Measurements from ENCODE around the gene SLC27A5. TPM values are rescaled to one million over a fixed set of nuclear protein-coding genes. Genes with fewer than 3 reads are reported as not detected.

SLC27A5 gene
- total and polyA plus RNA-seq, 8 donors: 0.87 to 18.4 (median 3.3) TPM; not detected in 1

GRCh38 chr19:58466760-58467589, 44.8 kb downstream of the SLC27A5 start, which contains the start of gene ZNF324:
Gene ZNF324, plus strand, starts transcription at chr19:58467080. Its CDS starts 2,106 bp downstream, at chr19:58469186.
- TF ChIP-seq CTCF (IDR thresholded peaks at IDR 0.05) (no peak), POLR2A (IDR thresholded peaks at IDR 0.05) (no peak), EP300 (IDR thresholded peaks at IDR 0.05) (no peak), POLR2AphosphoS5 (IDR thresholded peaks at IDR 0.05) (peak; percentile 68 to 94 (median 81))
- DNase-seq: peak; percentile 99
- H3K36me3 ChIP-seq: peaks cover 17 to 28% (median 27%) of the 10 kb centered on the region in 4 donors
- intact Hi-C loops (cut with DNase I; ENCODE audit: low total_unique reads): no loop called here
- 0 to 1% (median 0%) methylated on average over 24 to 92 of the region's 92 CpGs for WGBS, 5 donors
- peaks cover 14 to 26% (median 23%) of the 10 kb centered on the region in 4 donors for H3K4me1 ChIP-seq
- H3K9me3 ChIP-seq: no peaks in the 10 kb centered on the region
- peak within 1 kb of the TSS; percentile 80 to 88 (median 84) for H3K27ac ChIP-seq
- no peaks in the 10 kb centered on the region for H3K27me3 ChIP-seq
- H3K4me3 ChIP-seq: peak within 1 kb of the TSS; percentile 87 to 100 (median 99)

GRCh38 chr19:58466089-58466759, 45.6 kb downstream of the SLC27A5 start:
- Histone ChIP-seq H3K4me1 (peaks cover 14 to 26% (median 23%) of the 10 kb centered on the region in 4 donors), H3K36me3 (peaks cover 11 to 22% (median 21%) of the 10 kb centered on the region in 4 donors), H3K9me3 (no peaks in the 10 kb centered on the region), H3K27ac (peak overlapping the region in 4 of 5 donors; percentile 83 to 88 (median 85)), H3K27me3 (no peaks in the 10 kb centered on the region), H3K4me3 (peak overlapping the region; percentile 87 to 100 (median 99))
- intact Hi-C loops (cut with DNase I; ENCODE audit: low total_unique reads): no loop called here
- TF ChIP-seq EP300 (IDR thresholded peaks at IDR 0.05) (no peak), CTCF (IDR thresholded peaks at IDR 0.05) (no peak), POLR2A (IDR thresholded peaks at IDR 0.05) (no peak), POLR2AphosphoS5 (IDR thresholded peaks at IDR 0.05) (no peak)
- DNase-seq: no peak
- WGBS, 5 donors: 31 to 41% (median 35%) methylated on average over 16 to 20 of the region's 20 CpGs

DNA sequence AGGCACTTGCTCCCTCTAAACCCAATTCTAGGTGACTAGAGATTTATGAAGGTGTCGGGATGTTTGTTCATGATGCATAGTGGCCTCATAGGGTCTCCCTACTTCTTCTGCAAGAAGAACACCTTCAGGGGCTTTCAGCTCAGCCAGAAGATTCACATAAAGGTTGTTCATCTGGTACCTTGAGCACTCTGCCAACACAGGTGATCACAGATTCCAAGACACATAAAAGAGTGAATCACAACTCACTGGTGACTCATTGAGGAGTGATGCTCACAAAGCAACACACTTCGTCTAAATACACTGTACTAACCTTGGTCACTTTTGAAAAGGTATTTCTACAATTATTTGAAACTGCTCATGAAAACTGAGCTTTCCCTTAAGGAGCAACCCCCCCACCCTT, 51.8 kb downstream of the SLC27A5 start:
- intact Hi-C loops (cut with DNase I; ENCODE audit: low total_unique reads): no loop called here
- H3K4me1 ChIP-seq: no peaks in the 10 kb centered on the region
- TF ChIP-seq CTCF (IDR thresholded peaks at IDR 0.05) (no peak), EP300 (IDR thresholded peaks at IDR 0.05) (no peak), POLR2AphosphoS5 (IDR thresholded peaks at IDR 0.05) (no peak), POLR2A (IDR thresholded peaks at IDR 0.05) (no peak)
- no peak overlapping the region for H3K4me3 ChIP-seq
- H3K27me3 ChIP-seq: no peaks in the 10 kb centered on the region
- no peaks in the 10 kb centered on the region for H3K9me3 ChIP-seq
- no peak overlapping the region for H3K27ac ChIP-seq
- H3K36me3 ChIP-seq: peaks cover 14 to 43% (median 32%) of the 10 kb centered on the region in 4 donors
- no peak for DNase-seq
- WGBS, 5 donors: 65 to 74% (median 68%) methylated on average over 2 of the region's 2 CpGs

GRCh38 chr19:58456111-58456510, 55.7 kb downstream of the SLC27A5 start:
- DNase-seq: no peak
- Histone ChIP-seq H3K27ac (no peak overlapping the region), H3K4me1 (peaks cover 0 to 14% (median 9%) of the 10 kb centered on the region in 4 donors), H3K9me3 (no peaks in the 10 kb centered on the region), H3K36me3 (peaks cover 14 to 57% (median 47%) of the 10 kb centered on the region in 4 donors), H3K27me3 (no peaks in the 10 kb centered on the region), H3K4me3 (no peak overlapping the region)
- TF ChIP-seq POLR2AphosphoS5 (IDR thresholded peaks at IDR 0.05) (no peak), CTCF (IDR thresholded peaks at IDR 0.05) (no peak), EP300 (IDR thresholded peaks at IDR 0.05) (no peak), POLR2A (IDR thresholded peaks at IDR 0.05) (no peak)
- WGBS, 5 donors: 97 to 98% (median 98%) methylated on average over 30 to 35 of the region's 35 CpGs
- intact Hi-C loops (cut with DNase I; ENCODE audit: low total_unique reads): no loop called here
